GM18861 (cell line): Measurements from ENCODE around the gene SELENOT.

ENCODE experiments used
- ATAC-seq: cut with Tn5 transposase; IDR thresholded peaks from one replicate; pipeline ENCODE4 v1.9.1; 2021; ENCODE audit not compliant: unreplicated experiment

Gene SELENOT

GRCh38 chr3:150662410-150663200 is 59.5 kb downstream of the SELENOT start:
- ATAC-seq = no peak

DNA sequence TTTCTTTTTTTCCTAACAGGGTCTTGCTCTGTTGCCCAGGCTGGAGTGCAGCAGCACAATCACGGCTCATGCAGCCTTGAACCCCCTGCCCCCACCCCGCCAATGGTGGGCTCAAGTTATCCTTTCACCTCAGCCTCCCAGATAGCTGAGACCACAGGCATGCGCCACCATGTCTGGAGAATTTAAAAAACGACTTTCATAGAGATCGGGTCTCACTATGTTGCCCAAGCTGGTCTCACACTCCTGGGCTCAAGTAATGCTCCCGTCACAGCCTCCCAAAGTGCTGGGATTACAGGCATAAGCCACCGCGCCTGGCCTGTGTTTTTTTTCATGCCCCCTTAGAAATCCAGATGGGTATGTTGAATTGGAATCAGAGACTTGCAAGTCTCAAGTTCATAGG is 60.3 kb downstream of the SELENOT start:
- ATAC-seq = no peak

- no peak for ATAC-seq
Observed at GRCh38 chr3:150666167-150666566, 63.0 kb downstream of the SELENOT start.

DNA sequence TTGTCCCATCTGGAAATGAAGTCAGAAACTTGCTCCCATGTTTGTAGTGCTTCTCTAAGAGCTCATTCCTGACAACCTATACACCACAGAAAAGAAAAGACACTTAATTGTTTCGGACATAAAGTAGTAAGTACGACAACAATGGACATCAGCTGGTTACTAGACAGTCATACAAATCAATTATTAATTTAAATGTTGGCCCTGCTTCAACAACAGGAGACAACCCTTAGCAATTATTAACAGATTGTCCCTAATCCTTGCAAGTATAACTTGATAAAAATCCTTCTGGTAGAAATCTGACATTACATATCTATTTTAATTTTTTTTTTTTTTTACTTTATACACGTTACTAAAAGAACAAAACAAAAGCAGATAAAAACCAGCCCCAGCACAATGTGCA is 70.8 kb downstream of the SELENOT start:
- no peak for ATAC-seq

GRCh38 chr3:150675587-150675986 is 72.5 kb downstream of the SELENOT start:
- ATAC-seq = no peak
